OCI-LY7 (cell line): ENCODE results near the gene ITGAE. TPM values are rescaled to one million over a fixed set of nuclear protein-coding genes. Genes with fewer than 3 reads are reported as not detected.

ENCODE experiments used
- BruUV-seq: library from RNA; stranded (reverse); fragments of 400-500 nt; replicated peaks from 2 replicates; lab custom pipeline; 2021; lab: Mats Ljungman, UMichigan
- CTCF ChIA-PET: fragments of 300-600 bp; sonication (Branson Sonifier 250); formaldehyde crosslinking; loops from one replicate; lab custom pipeline; 2022; ENCODE audit warnings: antibody characterized with exemption; ENCODE audit not compliant: unreplicated experiment; lab: Charles Lee
- POLR2A ChIA-PET: fragments of 300-600 bp; sonication (Branson Sonifier 250); formaldehyde crosslinking; loops from one replicate; lab custom pipeline; 2022; ENCODE audit warnings: antibody characterized with exemption; lab: Charles Lee
- DNase-seq: peaks from one replicate; pipeline ENCODE4 v3.0.0-alpha.2; 2015; ENCODE audit warnings: low spot score
- H2AFZ ChIP-seq: fragments of 200-600 bp; sonication (generic), shearing (Covaris generic); 2 replicates; pipeline ENCODE4 v1.6.1; 2014; ENCODE audit warnings: mild to moderate bottlenecking, antibody characterized with exemption, low read length, moderate library complexity
- H3K27ac ChIP-seq: fragments of 200-600 bp; sonication (generic); 2 replicates; pipeline ENCODE4 v1.5.1; 2014; ENCODE audit warnings: mixed run types, low read depth, mild to moderate bottlenecking, moderate library complexity, low read length, inconsistent platforms; ENCODE audit not compliant: poor library complexity, severe bottlenecking
- H3K36me3 ChIP-seq: fragments of 200-600 bp; sonication (generic); 2 replicates; pipeline ENCODE4 v1.6.1; 2014; ENCODE audit warnings: mild to moderate bottlenecking, antibody characterized with exemption, low read length, moderate library complexity, mixed read lengths; ENCODE audit not compliant: insufficient read depth
- H3K4me1 ChIP-seq: fragments of 200-600 bp; sonication (generic); 2 replicates; pipeline ENCODE4 v1.5.1; 2014; ENCODE audit warnings: mild to moderate bottlenecking, low read length; ENCODE audit not compliant: insufficient read depth, poor library complexity, severe bottlenecking
- H3K4me2 ChIP-seq: fragments of 200-600 bp; sonication (generic); 2 replicates; pipeline ENCODE4 v1.6.1; 2014; ENCODE audit warnings: mild to moderate bottlenecking, low read length
- H3K4me3 ChIP-seq: fragments of 200-600 bp; sonication (generic); 2 replicates; pipeline ENCODE4 v1.5.1; 2014; ENCODE audit warnings: mild to moderate bottlenecking, low read depth, low read length; ENCODE audit not compliant: poor library complexity, severe bottlenecking
- H3K79me2 ChIP-seq: fragments of 200-600 bp; sonication (generic); 2 replicates; pipeline ENCODE4 v1.6.1; 2016; ENCODE audit warnings: low read depth, mild to moderate bottlenecking, low read length, moderate library complexity, mixed read lengths; ENCODE audit not compliant: insufficient read depth
- H3K9me2 ChIP-seq: fragments of 200-600 bp; sonication (generic); 2 replicates; pipeline ENCODE4 v1.6.1; 2016; ENCODE audit warnings: mild to moderate bottlenecking, low read length, mixed read lengths; ENCODE audit not compliant: insufficient read depth
- H3K9me3 ChIP-seq: fragments of 200-600 bp; sonication (generic); 2 replicates; pipeline ENCODE4 v1.6.1; 2014; ENCODE audit warnings: mild to moderate bottlenecking, mixed run types, low read length, mixed read lengths
- H4K20me1 ChIP-seq: fragments of 200-600 bp; sonication (generic); 2 replicates; pipeline ENCODE4 v1.6.1; 2014; ENCODE audit warnings: mild to moderate bottlenecking, antibody characterized with exemption, low read length, moderate library complexity, mixed read lengths; ENCODE audit not compliant: insufficient read depth
- CTCF ChIP-seq: fragments of 200-600 bp; sonication (generic); conservative IDR thresholded peaks from 2 replicates; pipeline ENCODE4 v1.5.1; 2014; ENCODE audit warnings: mild to moderate bottlenecking, antibody characterized with exemption, low read length, moderate library complexity, mixed read lengths
- EZH2phosphoT487 ChIP-seq: fragments of 200-600 bp; sonication (generic); IDR thresholded peaks from 2 replicates; pipeline ENCODE4 v1.6.1; 2018; ENCODE audit warnings: low read depth, borderline replicate concordance, mild to moderate bottlenecking, mixed run types, antibody characterized with exemption, low read length, moderate library complexity, mixed read lengths
- intact Hi-C: fragments of 100-400 bp; cut with micrococcal nuclease; formaldehyde crosslinking; loops from one replicate; pipeline ENCODE4 v1.10.0; 2022; ENCODE audit not compliant: unreplicated experiment
- total RNA-seq, 2 experiments: library from RNA; depleted of rRNA in 1 of 2; stranded (reverse); fragments of >200 nt in 1 of 2; shearing (Covaris generic) in 1 of 2; gene quantifications; 2 replicates each; pipeline ENCODE4 v1.2.3, GENCODE V29; 2014 to 2022

ITGAE gene
- total RNA-seq, 2 experiments from 2014 or later = 52.2 to 61.2 TPM

GRCh38 chr17:3724378-3725077, 76.5 kb downstream of the ITGAE start:
- Histone ChIP-seq H4K20me1 (peaks cover 32% of the 10 kb centered on the region), H3K79me2 (peaks cover 90% of the 10 kb centered on the region), H3K4me2 (peak overlapping the region; percentile 88), H2AFZ (no peak overlapping the region), H3K27ac (peak overlapping the region; percentile 70), H3K4me3 (peak overlapping the region; percentile 97), H3K9me3 (no peaks in the 10 kb centered on the region), H3K36me3 (peaks cover 64% of the 10 kb centered on the region), H3K4me1 (peaks cover 60% of the 10 kb centered on the region), H3K9me2 (no peaks in the 10 kb centered on the region)
- intact Hi-C loops = no loop called here
- DNase-seq = no peak
- POLR2A ChIA-PET = interaction anchor here (0.6 to 2.9 kb wide), 2 partner anchors 29 to 133 kb away, joined by 4 to 22 read pairs; partner anchors contain the start of gene P2RX5
- BruUV-seq = no TSS peak
- no peak for TF ChIP-seq CTCF
- CTCF ChIA-PET = no interaction called here

GRCh38 chr17:3723556-3724377, 77.2 kb downstream of the ITGAE start, which contains the start of gene HASPIN:
Gene HASPIN (plus strand): TSS chr17:3723903. CDS start chr17:3723936, 33 bp downstream.
- peak within 1 kb of the TSS; percentile 97 for H3K4me3 ChIP-seq
- POLR2A ChIA-PET = interaction anchor here (0.6 to 2.9 kb wide), 6 partner anchors 12 to 134 kb away, joined by 3 to 22 read pairs (median 4); partner anchors contain the start of gene P2RX5
- no TSS peak for BruUV-seq
- peaks cover 26% of the 10 kb centered on the region for H4K20me1 ChIP-seq
- peaks cover 63% of the 10 kb centered on the region for H3K36me3 ChIP-seq
- H3K9me2 ChIP-seq = no peaks in the 10 kb centered on the region
- H3K4me2 ChIP-seq = peak within 1 kb of the TSS; percentile 90
- intact Hi-C loops = loop anchor here (1.0 kb wide), 2 partner anchors 12 to 30 kb away; no protein-coding TSS in a partner anchor
- no peaks in the 10 kb centered on the region for H3K9me3 ChIP-seq
- H3K79me2 ChIP-seq = peaks cover 90% of the 10 kb centered on the region
- H3K27ac ChIP-seq = peak within 1 kb of the TSS; percentile 70
- DNase-seq = peak; percentile 98
- TF ChIP-seq EZH2phosphoT487 = no peak
- 0 out of 2 replicates have a peak, but pooled peaks have one; percentile 0 for TF ChIP-seq CTCF
- H2AFZ ChIP-seq = peak within 1 kb of the TSS; percentile 36
- peaks cover 66% of the 10 kb centered on the region for H3K4me1 ChIP-seq
- CTCF ChIA-PET = interaction anchor here (0.6 kb wide), 1 partner anchor 15 kb away, joined by 3 read pairs; no protein-coding TSS in a partner anchor
